SK-N-MC (cell line): ENCODE measurements around the gene CFAP46.

Experiments
- EZH2 ChIP-seq: fragments of 200-600 bp; sonication (generic); IDR thresholded peaks from one replicate; pipeline ENCODE4 v1.6.1; 2017; ENCODE audit warnings: antibody characterized with exemption
- FOXP2 ChIP-seq: optimal IDR thresholded peaks from 2 replicates; pipeline ENCODE3; 2011; ENCODE audit warnings: mild to moderate bottlenecking, moderate library complexity; ENCODE audit not compliant: insufficient read depth; ENCODE audit errors: extremely low read length, control extremely low read depth
- POLR2AphosphoS5 ChIP-seq: IDR thresholded peaks from 2 replicates; pipeline ENCODE4 v1.6.1; 2012; ENCODE audit warnings: mild to moderate bottlenecking, low read depth, low read length, borderline replicate concordance

- no peak for TF ChIP-seq POLR2AphosphoS5
- TF ChIP-seq EZH2 = no peak
- no peak for TF ChIP-seq FOXP2
These were observed 84.0 kb downstream of the CFAP46 start for GRCh38 chr10:132858121-132859081.
